GM21447 (cell line): ENCODE measurements around the gene EPC2.
"Not testable (repeated sequence)": the region's sequence is repeated elsewhere in the genome, so short reads cannot be mapped to it uniquely, and the experiment has no call there.

ENCODE experiments used
- ATAC-seq: cut with Tn5 transposase; IDR thresholded peaks from one replicate; pipeline ENCODE4 v1.9.1; 2021; ENCODE audit not compliant: unreplicated experiment

EPC2 gene

GRCh38 chr2:148721991-148722777 is 77.6 kb downstream of the EPC2 start:
- no peak for ATAC-seq

GRCh38 chr2:148725564-148725963 is 81.0 kb downstream of the EPC2 start:
- no peak for ATAC-seq

GRCh38 chr2:148726228-148726627 is 81.7 kb downstream of the EPC2 start:
- peak; percentile 63 for ATAC-seq

- no peak for ATAC-seq
These were observed 85.5 kb downstream of the EPC2 start for GRCh38 chr2:148730085-148730484.

GRCh38 chr2:148737742-148738141 is 93.2 kb downstream of the EPC2 start:
- ATAC-seq = no peak

- no peak for ATAC-seq
These were observed 95.0 kb downstream of the EPC2 start for GRCh38 chr2:148739454-148740105.

GRCh38 chr2:148742373-148742772 is 97.8 kb downstream of the EPC2 start:
- no peak for ATAC-seq

- ATAC-seq = no peak
These were observed 100.8 kb downstream of the EPC2 start for GRCh38 chr2:148745151-148745851.

- no peak for ATAC-seq
These were observed 102.4 kb downstream of the EPC2 start for GRCh38 chr2:148746973-148747372.

GRCh38 chr2:148751907-148752306 is 107.4 kb downstream of the EPC2 start:
- ATAC-seq = no peak

- ATAC-seq = no peak
These were observed 108.4 kb downstream of the EPC2 start for GRCh38 chr2:148752977-148753376.

- no peak for ATAC-seq
These were observed 110.3 kb downstream of the EPC2 start for GRCh38 chr2:148754864-148755263.

GRCh38 chr2:148756292-148756975 is 111.9 kb downstream of the EPC2 start:
- ATAC-seq = no peak

- no peak for ATAC-seq
These were observed 120.3 kb downstream of the EPC2 start for GRCh38 chr2:148764815-148765214.

GRCh38 chr2:148770047-148770446 is 125.5 kb downstream of the EPC2 start:
- no peak for ATAC-seq

GRCh38 chr2:148781544-148781943 is 137.0 kb downstream of the EPC2 start:
- ATAC-seq = no peak

GRCh38 chr2:148789059-148789458 is 144.5 kb downstream of the EPC2 start:
- ATAC-seq = no peak

GRCh38 chr2:148790172-148790571 is 145.6 kb downstream of the EPC2 start:
- ATAC-seq = not testable (repeated sequence)

- ATAC-seq = no peak
These were observed 150.0 kb downstream of the EPC2 start for GRCh38 chr2:148794558-148794957.

- no peak for ATAC-seq
These were observed 152.4 kb downstream of the EPC2 start for GRCh38 chr2:148796735-148797512.
